Endothelial cell of umbilical vein (primary cell): Measurements from ENCODE around the gene SSBP3. TPM values are rescaled to one million over a fixed set of nuclear protein-coding genes. Genes with fewer than 3 reads are reported as not detected.
A peak's percentile ranks its signal among the peaks of the same experiment; 100 is the strongest.

Experiments used
- BruUV-seq: library from RNA; stranded (reverse); fragments of 400-500 nt; replicated peaks from 2 replicates; lab custom pipeline; 2021; lab: Mats Ljungman, UMichigan
- CTCF ChIA-PET: fragments of 300-600, 350-600 bp; sonication (Branson Sonifier 250); formaldehyde crosslinking; loops from one replicate; lab custom pipeline; 2021; ENCODE audit warnings: antibody characterized with exemption, inconsistent platforms; lab: Charles Lee
- POLR2A ChIA-PET: fragments of 300-600, 350-600 bp; sonication (Branson Sonifier 250); formaldehyde crosslinking; loops from one replicate; lab custom pipeline; 2021; ENCODE audit warnings: antibody characterized with exemption, inconsistent platforms; lab: Charles Lee
- DNase-seq: peaks from one replicate; pipeline ENCODE4 v3.0.0-alpha.2; 2011; ENCODE audit warnings: low read depth, low spot score
- FAIRE-seq: peaks from 2 replicates; lab custom pipeline; 2011; peaks lifted over from hg19 to GRCh38; lab: Jason Lieb, UNC
- H2AFZ ChIP-seq: 2 replicates; pipeline ENCODE4 v1.6.0; 2012; ENCODE audit warnings: low read depth, low read length, control low read depth, inconsistent platforms
- H3K27ac ChIP-seq: 2 replicates; pipeline ENCODE4 v1.5.1; 2011; ENCODE audit warnings: low read depth, mild to moderate bottlenecking, control low read depth, low read length, moderate library complexity; ENCODE audit not compliant: insufficient read depth
- H3K27me3 ChIP-seq, 2 experiments: 2 replicates each; pipeline versions ENCODE4 v1.6.0 to v1.6.1; 2011; ENCODE audit warnings: low read length in 2 of 2, mixed read lengths in 1 of 2; ENCODE audit not compliant: control insufficient read depth in 2 of 2, insufficient read depth in 2 of 2
- H3K36me3 ChIP-seq, 2 experiments: 2 replicates in 1 of 2; 3 replicates in 1 of 2; pipeline ENCODE4 v1.5.1; 2011; ENCODE audit warnings: low read length in 2 of 2, mild to moderate bottlenecking in 1 of 2, moderate library complexity in 1 of 2; ENCODE audit not compliant: control insufficient read depth in 2 of 2, insufficient read depth in 2 of 2; ENCODE audit errors: extremely low read depth in 1 of 2
- H3K4me1 ChIP-seq: 3 replicates; pipeline ENCODE4 v1.5.1; 2011; ENCODE audit warnings: mild to moderate bottlenecking, low read length; ENCODE audit not compliant: control insufficient read depth, insufficient read depth; ENCODE audit errors: extremely low read depth
- H3K4me2 ChIP-seq: 2 replicates; pipeline ENCODE4 v1.6.1; 2011; ENCODE audit warnings: low read length, control low read depth, mixed read lengths; ENCODE audit not compliant: insufficient read depth
- H3K4me3 ChIP-seq, 3 experiments: fragments of 200-600 bp in 1 of 3; sonication (generic), shearing (Covaris generic) in 1 of 3; replicated peaks in 1 of 3; 2 replicates each; pipeline ENCODE4 v1.5.1; 2011 to 2016; ENCODE audit warnings: control low read depth in 3 of 3, low read length in 3 of 3, mild to moderate bottlenecking in 2 of 3, inconsistent platforms in 1 of 3, low read depth in 1 of 3, moderate library complexity in 1 of 3; ENCODE audit not compliant: insufficient read depth in 1 of 3
- H3K79me2 ChIP-seq: 2 replicates; pipeline ENCODE4 v1.6.0; 2012; ENCODE audit warnings: low read length, inconsistent platforms; ENCODE audit not compliant: control insufficient read depth, insufficient read depth
- H3K9ac ChIP-seq: replicated peaks from 2 replicates; pipeline ENCODE3; 2011; ENCODE audit warnings: low read length, control low read depth; ENCODE audit not compliant: insufficient read depth; ENCODE audit errors: extremely low read depth
- H3K9me1 ChIP-seq: replicated peaks from 3 replicates; pipeline ENCODE4 v1.6.0; 2011; ENCODE audit warnings: mild to moderate bottlenecking, low read length; ENCODE audit not compliant: control insufficient read depth, insufficient read depth; ENCODE audit errors: extremely low read depth
- H3K9me3 ChIP-seq: replicated peaks from 2 replicates; pipeline ENCODE4 v1.5.1; 2012; ENCODE audit warnings: low read length, inconsistent platforms; ENCODE audit not compliant: control insufficient read depth, insufficient read depth
- H4K20me1 ChIP-seq: replicated peaks from 2 replicates; pipeline ENCODE3; 2011; ENCODE audit warnings: mild to moderate bottlenecking, low read length; ENCODE audit not compliant: control insufficient read depth, insufficient read depth; ENCODE audit errors: extremely low read depth
- EZH2 ChIP-seq: IDR thresholded peaks from 2 replicates; pipeline ENCODE4 v1.6.1; 2012; ENCODE audit warnings: borderline replicate concordance, low read depth, mild to moderate bottlenecking, moderate library complexity, low read length, inconsistent platforms; ENCODE audit not compliant: severe bottlenecking
- FOS ChIP-seq: IDR thresholded peaks from 2 replicates; pipeline ENCODE4 v1.6.1; 2011; ENCODE audit warnings: mild to moderate bottlenecking, low read length, moderate library complexity, borderline replicate concordance; ENCODE audit not compliant: insufficient read depth
- GATA2 ChIP-seq: IDR thresholded peaks from 2 replicates; pipeline ENCODE4 v1.7.0; 2011; ENCODE audit warnings: low read depth, mild to moderate bottlenecking, moderate library complexity, mixed read lengths, low read length; ENCODE audit not compliant: insufficient read length, insufficient read depth
- JUN ChIP-seq: IDR thresholded peaks from 2 replicates; pipeline ENCODE4 v1.6.1; 2011; ENCODE audit warnings: borderline replicate concordance, low read depth; ENCODE audit not compliant: insufficient read length, insufficient read depth
- MYC ChIP-seq: IDR thresholded peaks from one replicate; pipeline ENCODE4 v1.6.1; 2011; ENCODE audit warnings: mild to moderate bottlenecking, low read depth, low read length
- POLR2A ChIP-seq: IDR thresholded peaks from 2 replicates; pipeline ENCODE4 v1.6.1; 2012; ENCODE audit warnings: low read depth, mild to moderate bottlenecking, control low read depth, low read length
- dilution Hi-C: fragments of 300-500 bp; cut with MboI; formaldehyde crosslinking; loops from one replicate; pipeline ENCODE4 v1.15.0; 2019; ENCODE audit warnings: low sequenced_read_pairs; ENCODE audit not compliant: extremely low pct_ligation_motif_present
- intact Hi-C: fragments of 100-400 bp; cut with micrococcal nuclease; formaldehyde crosslinking; loops from one replicate; pipeline ENCODE4 v1.10.0; 2022
- polyA plus RNA-seq, 4 experiments: library from polyadenylated mRNA; depleted of rRNA in 3 of 4; stranded (reverse) in 3 of 4; unstranded in 1 of 4; fragments of >200 nt; gene quantifications; 2 replicates each; pipeline versions ENCODE4 v1.2.1 to v1.2.3, GENCODE V29; 2011 to 2012; ENCODE audit warnings: missing spikeins in 1 of 4
- total RNA-seq: library from RNA; stranded (reverse); gene quantifications from 2 replicates; pipeline ENCODE4 v1.2.3, GENCODE V29; 2021
- TF ChIP-seq, protein P1 (sequence below): IDR thresholded peaks from 2 replicates; pipeline ENCODE4 v1.6.1; 2011; ENCODE audit not compliant: insufficient read depth, insufficient read length

SSBP3 gene
- total and polyA plus RNA-seq, 2 donors (not counting 3 experiments of a cell fraction or from before 2014, with no cell fraction given): 44.9 to 59.4 TPM

DNA sequence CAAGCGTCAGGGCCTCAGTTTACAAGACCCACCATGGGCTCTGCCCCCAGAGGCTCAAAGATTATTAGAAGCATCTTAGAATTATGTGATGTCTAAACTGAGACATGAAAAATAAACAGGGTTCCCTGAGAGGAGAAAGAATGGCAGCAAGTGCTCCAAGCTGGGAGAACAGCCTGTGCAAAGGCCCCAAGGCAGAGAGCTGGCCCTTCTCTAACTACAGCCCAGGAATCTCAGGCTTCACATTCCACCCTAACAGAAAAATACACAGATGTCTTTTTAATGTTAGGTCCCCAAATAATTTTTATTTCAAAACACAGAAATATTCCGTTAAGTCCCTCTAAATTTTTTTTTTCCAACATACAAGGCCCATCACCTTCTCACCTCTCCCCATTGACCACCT is 21.7 kb downstream of the SSBP3 start:
- no peaks in the 10 kb centered on the region for H4K20me1 ChIP-seq
- no TSS peak for BruUV-seq
- no peak for DNase-seq
- no peak overlapping the region for H3K9ac ChIP-seq
- H2AFZ ChIP-seq: no peak overlapping the region
- no peaks in the 10 kb centered on the region for H3K9me1 ChIP-seq
- TF ChIP-seq FOS (no peak), MYC (no peak), EZH2 (no peak), POLR2A (no peak), GATA2 (no peak)
- peaks cover 60% of the 10 kb centered on the region for H3K79me2 ChIP-seq
- ChIA-PET POLR2A (interaction anchor here (0.7 kb wide), 1 partner anchor 159 kb away, joined by 3 read pairs; no protein-coding TSS in a partner anchor), CTCF (interaction anchor here (1.3 to 2.6 kb wide), 5 partner anchors 10 to 263 kb away, joined by 4 to 11 read pairs (median 5); no protein-coding TSS in a partner anchor)
- H3K4me2 ChIP-seq: peak overlapping the region; percentile 17
- H3K36me3 ChIP-seq: peaks cover 4% of the 10 kb centered on the region in 2 experiments
- dilution Hi-C loops: no loop called here
- no peak overlapping the region for H3K27ac ChIP-seq
- intact Hi-C loops: loop anchor here (2.0 kb wide), 2 partner anchors 18 to 50 kb away; no protein-coding TSS in a partner anchor
- H3K4me3 ChIP-seq: no peak overlapping the region
- no peaks in the 10 kb centered on the region for H3K27me3 ChIP-seq
- H3K4me1 ChIP-seq: peaks cover 18% of the 10 kb centered on the region
- no peaks in the 10 kb centered on the region for H3K9me3 ChIP-seq
- no peak for FAIRE-seq

DNA sequence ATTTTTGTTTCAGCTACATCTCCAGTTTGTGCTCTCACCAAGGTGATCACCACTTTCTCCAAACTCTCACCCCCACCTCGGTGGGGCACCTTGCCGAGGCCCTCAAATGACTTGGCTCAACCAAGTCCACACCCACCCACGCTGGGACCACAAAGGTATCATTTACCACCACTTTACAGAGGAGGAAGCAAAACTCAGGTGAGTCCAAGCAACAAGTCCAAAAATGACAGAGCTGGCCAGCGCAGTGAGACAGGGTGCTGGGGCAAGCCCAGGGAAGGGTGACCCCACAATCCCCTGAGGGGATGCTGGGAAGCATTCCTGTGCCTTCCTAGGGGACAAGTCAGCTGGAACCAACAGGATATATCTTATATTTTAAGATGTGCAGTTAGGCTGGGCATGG is 24.7 kb downstream of the SSBP3 start:
- Histone ChIP-seq H3K4me3 (no peak overlapping the region), H2AFZ (no peak overlapping the region), H3K79me2 (peaks cover 60% of the 10 kb centered on the region), H3K4me1 (peaks cover 18% of the 10 kb centered on the region), H3K27me3 (no peaks in the 10 kb centered on the region), H3K9me3 (no peaks in the 10 kb centered on the region), H3K9ac (no peak overlapping the region), H3K4me2 (no peak overlapping the region), H4K20me1 (no peaks in the 10 kb centered on the region), H3K27ac (no peak overlapping the region), H3K36me3 (peaks cover 4% of the 10 kb centered on the region in 2 experiments), H3K9me1 (no peaks in the 10 kb centered on the region)
- TF ChIP-seq JUN: no peak
- TF ChIP-seq, protein P1, sequence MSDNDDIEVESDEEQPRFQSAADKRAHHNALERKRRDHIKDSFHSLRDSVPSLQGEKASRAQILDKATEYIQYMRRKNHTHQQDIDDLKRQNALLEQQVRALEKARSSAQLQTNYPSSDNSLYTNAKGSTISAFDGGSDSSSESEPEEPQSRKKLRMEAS: no peak
- ChIA-PET POLR2A (no interaction called here), CTCF (interaction anchor here (1.0 kb wide), 1 partner anchor 105 kb away, joined by 3 read pairs; no protein-coding TSS in a partner anchor)
- BruUV-seq: no TSS peak
- no peak for FAIRE-seq
- intact Hi-C loops (no loop called here), dilution Hi-C loops (no loop called here)
- no peak for DNase-seq
